HEK293T (cell line): ENCODE measurements around the gene IFNA21.

ENCODE experiments used
- ARNT ChIP-seq: fragments of 450-650 bp; IDR thresholded peaks from 2 replicates; pipeline ENCODE4 v1.6.1; 2017; ENCODE audit warnings: mild to moderate bottlenecking
- BHLHE40 ChIP-seq: fragments of 450-650 bp; IDR thresholded peaks from 2 replicates; pipeline ENCODE4 v1.6.1; 2016; ENCODE audit warnings: mild to moderate bottlenecking, moderate library complexity, borderline replicate concordance
- CTBP1 ChIP-seq: fragments of 450-650 bp; IDR thresholded peaks from 2 replicates; pipeline ENCODE4 v1.6.1; 2016; ENCODE audit warnings: borderline replicate concordance
- ELF4 ChIP-seq: fragments of 450-650 bp; IDR thresholded peaks from 2 replicates; pipeline ENCODE4 v1.6.1; 2017; ENCODE audit warnings: antibody characterized with exemption
- FOXA1 ChIP-seq: fragments of 450-650 bp; IDR thresholded peaks from 2 replicates; pipeline ENCODE4 v1.6.1; 2016; ENCODE audit warnings: mild to moderate bottlenecking
- FOXK2 ChIP-seq: fragments of 450-650 bp; IDR thresholded peaks from 2 replicates; pipeline ENCODE4 v1.6.1; 2016; ENCODE audit warnings: mild to moderate bottlenecking
- HDGF ChIP-seq: fragments of 450-650 bp; IDR thresholded peaks from 2 replicates; pipeline ENCODE4 v1.6.1; 2017; ENCODE audit warnings: antibody characterized with exemption, borderline replicate concordance
- L3MBTL2 ChIP-seq: fragments of 450-650 bp; conservative IDR thresholded peaks from 2 replicates; pipeline ENCODE4 v1.6.1; 2016; ENCODE audit warnings: mild to moderate bottlenecking
- SP1 ChIP-seq: fragments of 450-650 bp; IDR thresholded peaks from 2 replicates; pipeline ENCODE4 v1.6.1; 2017
- SUZ12 ChIP-seq: fragments of 450-650 bp; IDR thresholded peaks from 2 replicates; pipeline ENCODE4 v1.6.1; 2016; ENCODE audit warnings: mild to moderate bottlenecking
- TARDBP ChIP-seq: fragments of 450-650 bp; IDR thresholded peaks from 2 replicates; pipeline ENCODE4 v1.6.1; 2016
- ZNF384 ChIP-seq: fragments of 450-650 bp; IDR thresholded peaks from 2 replicates; pipeline ENCODE4 v1.6.1; 2016

GRCh38 chr9:21160178-21160577 is 6.3 kb downstream of the IFNA21 start:
- TF ChIP-seq BHLHE40 (no peak), ARNT (no peak), FOXK2 (no peak), CTBP1 (no peak), ELF4 (no peak), TARDBP (no peak), L3MBTL2 (no peak), SP1 (no peak), FOXA1 (no peak), HDGF (no peak), SUZ12 (no peak), ZNF384 (no peak)
